ENCODE data around the gene FXR1.

Gene FXR1

DNA sequence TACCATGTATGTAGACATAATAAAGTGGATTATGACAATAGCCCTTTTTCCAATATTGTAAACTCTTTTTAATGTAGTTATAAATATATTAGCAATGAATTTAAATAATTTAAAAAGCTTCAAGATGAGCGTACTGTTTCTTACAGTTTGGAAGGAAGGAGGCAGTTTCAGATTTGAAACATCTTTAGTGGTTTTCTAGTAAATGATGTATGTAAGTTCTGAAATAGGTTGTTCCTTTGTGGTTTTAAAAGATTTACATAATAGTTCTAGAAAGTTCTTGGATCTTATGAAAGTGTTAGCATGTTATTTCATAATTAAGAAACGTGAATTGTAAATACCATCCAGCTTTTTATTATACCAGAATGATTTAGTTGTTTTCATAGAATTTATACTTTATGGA is 61.1 kb downstream of the FXR1 start:
- Histone ChIP-seq H3K27me3 (ENCODE audit: control insufficient read depth, insufficient read depth, low read length) (no peaks in the 10 kb centered on the region), H2AFZ (no peak overlapping the region), H3K36me3 (ENCODE audit: control insufficient read depth, insufficient read depth, low read length) (no peaks in the 10 kb centered on the region), H3K4me2 (ENCODE audit: low read length) (no peak overlapping the region), H3K9ac (no peak overlapping the region), H3K27ac (no peak overlapping the region), H3K4me1 (no peaks in the 10 kb centered on the region), H3K4me3 (ENCODE audit: low read depth, low read length) (no peak overlapping the region), H3K9me3 (ENCODE audit: control insufficient read depth, low read length) (no peaks in the 10 kb centered on the region), H3K79me2 (peaks cover 2% of the 10 kb centered on the region)
- TF ChIP-seq, protein P1, sequence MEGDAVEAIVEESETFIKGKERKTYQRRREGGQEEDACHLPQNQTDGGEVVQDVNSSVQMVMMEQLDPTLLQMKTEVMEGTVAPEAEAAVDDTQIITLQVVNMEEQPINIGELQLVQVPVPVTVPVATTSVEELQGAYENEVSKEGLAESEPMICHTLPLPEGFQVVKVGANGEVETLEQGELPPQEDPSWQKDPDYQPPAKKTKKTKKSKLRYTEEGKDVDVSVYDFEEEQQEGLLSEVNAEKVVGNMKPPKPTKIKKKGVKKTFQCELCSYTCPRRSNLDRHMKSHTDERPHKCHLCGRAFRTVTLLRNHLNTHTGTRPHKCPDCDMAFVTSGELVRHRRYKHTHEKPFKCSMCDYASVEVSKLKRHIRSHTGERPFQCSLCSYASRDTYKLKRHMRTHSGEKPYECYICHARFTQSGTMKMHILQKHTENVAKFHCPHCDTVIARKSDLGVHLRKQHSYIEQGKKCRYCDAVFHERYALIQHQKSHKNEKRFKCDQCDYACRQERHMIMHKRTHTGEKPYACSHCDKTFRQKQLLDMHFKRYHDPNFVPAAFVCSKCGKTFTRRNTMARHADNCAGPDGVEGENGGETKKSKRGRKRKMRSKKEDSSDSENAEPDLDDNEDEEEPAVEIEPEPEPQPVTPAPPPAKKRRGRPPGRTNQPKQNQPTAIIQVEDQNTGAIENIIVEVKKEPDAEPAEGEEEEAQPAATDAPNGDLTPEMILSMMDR (IDR thresholded peaks at IDR 0.05): no peak

DNA sequence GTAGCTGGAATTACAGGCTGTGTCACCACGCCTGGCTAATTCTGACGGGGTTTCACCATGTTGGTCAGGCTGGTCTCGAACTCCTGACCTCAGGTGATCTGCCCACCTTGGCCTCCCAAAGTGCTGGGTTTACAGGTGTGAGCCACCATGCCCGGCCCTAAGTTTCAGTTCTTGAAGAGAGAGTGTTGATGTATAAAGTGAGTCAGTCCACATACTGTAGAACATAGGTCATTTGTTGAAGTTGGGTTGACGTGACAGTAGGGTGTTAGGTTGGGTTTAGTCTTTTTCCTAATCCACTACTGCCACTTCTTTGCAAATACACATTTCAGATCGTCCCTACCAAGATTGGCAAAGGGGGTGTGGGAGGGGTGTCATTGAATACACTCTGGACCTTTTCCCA is 61.8 kb downstream of the FXR1 start:
- Histone ChIP-seq H3K79me2 (peaks cover 2% of the 10 kb centered on the region), H3K9ac (no peak overlapping the region), H3K9me3 (ENCODE audit: control insufficient read depth, low read length) (no peaks in the 10 kb centered on the region), H3K4me1 (no peaks in the 10 kb centered on the region), H2AFZ (no peak overlapping the region), H3K27me3 (ENCODE audit: control insufficient read depth, insufficient read depth, low read length) (no peaks in the 10 kb centered on the region), H3K4me3 (ENCODE audit: low read depth, low read length) (no peak overlapping the region), H3K27ac (no peak overlapping the region), H3K4me2 (ENCODE audit: low read length) (no peak overlapping the region), H3K36me3 (ENCODE audit: control insufficient read depth, insufficient read depth, low read length) (no peaks in the 10 kb centered on the region)
- TF ChIP-seq, protein P1 (IDR thresholded peaks at IDR 0.05): no peak

DNA sequence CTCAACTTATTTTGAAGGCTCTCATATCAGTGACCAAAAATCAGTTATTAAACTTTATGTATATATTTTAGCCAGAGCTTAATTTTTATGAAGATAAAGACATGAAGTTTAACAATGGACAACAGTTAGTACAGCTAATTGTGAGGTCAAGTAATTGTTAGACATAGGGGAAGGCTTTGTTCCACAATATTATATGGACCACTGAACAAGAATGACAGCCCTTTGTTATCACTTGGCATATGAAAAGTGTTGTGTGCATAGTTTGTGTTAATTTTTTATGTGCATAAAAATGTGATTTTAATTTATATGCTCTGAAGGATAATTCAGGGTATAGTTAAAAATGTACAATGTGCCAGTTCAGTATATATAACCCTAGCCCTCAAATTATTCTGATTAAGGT is 65.0 kb downstream of the FXR1 start:
- Histone ChIP-seq H3K36me3 (ENCODE audit: control insufficient read depth, insufficient read depth, low read length) (no peaks in the 10 kb centered on the region), H3K9me3 (ENCODE audit: control insufficient read depth, low read length) (no peaks in the 10 kb centered on the region), H3K4me1 (no peaks in the 10 kb centered on the region), H3K4me2 (ENCODE audit: low read length) (no peak overlapping the region), H3K4me3 (ENCODE audit: low read depth, low read length) (no peak overlapping the region), H2AFZ (no peak overlapping the region), H3K79me2 (peaks cover 2% of the 10 kb centered on the region), H3K27ac (no peak overlapping the region), H3K9ac (no peak overlapping the region), H3K27me3 (ENCODE audit: control insufficient read depth, insufficient read depth, low read length) (no peaks in the 10 kb centered on the region)
- TF ChIP-seq, protein P1 (IDR thresholded peaks at IDR 0.05): no peak

DNA sequence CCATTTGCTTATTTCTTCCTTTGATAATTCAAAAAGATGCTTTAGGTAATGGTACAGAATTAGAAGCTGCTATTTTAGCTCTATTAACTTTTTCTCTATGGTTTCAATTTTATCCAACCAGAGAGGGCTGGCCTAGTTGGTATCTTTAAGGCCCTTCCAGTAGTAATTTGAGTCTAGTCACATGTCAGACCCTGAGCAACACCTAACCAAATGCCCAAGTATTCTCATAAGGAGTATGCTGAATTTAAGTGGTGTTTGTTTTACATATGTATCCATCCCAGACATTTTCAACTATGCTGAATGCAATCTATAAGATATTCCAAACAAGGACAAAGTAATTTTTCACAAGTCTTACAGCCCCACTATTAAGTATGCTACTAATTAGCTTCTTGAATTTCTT is 67.5 kb downstream of the FXR1 start:
- H3K79me2 ChIP-seq: no peaks in the 10 kb centered on the region
- TF ChIP-seq, protein P1 (IDR thresholded peaks at IDR 0.05): no peak
- peaks cover 2% of the 10 kb centered on the region for H3K4me1 ChIP-seq
- H3K9ac ChIP-seq: no peak overlapping the region
- H3K27me3 ChIP-seq (ENCODE audit: control insufficient read depth, insufficient read depth, low read length): no peaks in the 10 kb centered on the region
- H3K4me2 ChIP-seq (ENCODE audit: low read length): no peak overlapping the region
- H3K36me3 ChIP-seq (ENCODE audit: control insufficient read depth, insufficient read depth, low read length): no peaks in the 10 kb centered on the region
- no peak overlapping the region for H3K27ac ChIP-seq
- no peak overlapping the region for H2AFZ ChIP-seq
- H3K4me3 ChIP-seq (ENCODE audit: low read depth, low read length): no peak overlapping the region
- H3K9me3 ChIP-seq (ENCODE audit: control insufficient read depth, low read length): no peaks in the 10 kb centered on the region

DNA sequence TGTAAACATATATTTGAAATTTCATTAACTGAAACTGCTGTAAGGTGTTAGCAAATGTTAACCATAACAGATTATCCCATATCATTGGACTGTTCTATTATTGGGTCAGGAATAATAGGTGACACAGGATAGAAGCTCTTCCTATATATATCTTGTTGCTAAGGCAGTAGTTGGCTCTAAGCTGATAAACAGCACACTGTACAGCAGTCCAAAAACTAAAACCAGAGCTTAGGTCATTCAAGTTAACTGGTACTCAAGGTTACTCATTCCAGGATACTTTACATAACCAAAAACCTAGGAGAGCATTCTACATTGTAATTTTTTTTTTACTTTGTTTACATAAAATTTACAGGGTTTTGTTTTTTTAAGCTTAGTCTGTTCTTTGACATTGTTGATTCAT is 68.1 kb downstream of the FXR1 start:
- TF ChIP-seq, protein P1 (IDR thresholded peaks at IDR 0.05): no peak
- Histone ChIP-seq H3K4me2 (ENCODE audit: low read length) (no peak overlapping the region), H3K27ac (no peak overlapping the region), H3K9me3 (ENCODE audit: control insufficient read depth, low read length) (no peaks in the 10 kb centered on the region), H3K9ac (no peak overlapping the region), H3K36me3 (ENCODE audit: control insufficient read depth, insufficient read depth, low read length) (no peaks in the 10 kb centered on the region), H2AFZ (no peak overlapping the region), H3K79me2 (no peaks in the 10 kb centered on the region), H3K4me1 (peaks cover 2% of the 10 kb centered on the region), H3K4me3 (ENCODE audit: low read depth, low read length) (no peak overlapping the region), H3K27me3 (ENCODE audit: control insufficient read depth, insufficient read depth, low read length) (no peaks in the 10 kb centered on the region)
